Neural progenitor cell (in vitro differentiated cells): ENCODE results near the gene GNG7.

ENCODE experiments used
- EZH2phosphoT487 ChIP-seq: fragments of 200-600 bp; sonication (generic); IDR thresholded peaks from 2 replicates; pipeline ENCODE4 v1.6.1; 2017; ENCODE audit warnings: antibody characterized with exemption
- TF ChIP-seq, protein P1 (sequence below): fragments of 200-600 bp; sonication (generic); IDR thresholded peaks from 2 replicates; pipeline ENCODE4 v1.5.1; 2017; ENCODE audit warnings: antibody characterized with exemption, mild to moderate bottlenecking

DNA sequence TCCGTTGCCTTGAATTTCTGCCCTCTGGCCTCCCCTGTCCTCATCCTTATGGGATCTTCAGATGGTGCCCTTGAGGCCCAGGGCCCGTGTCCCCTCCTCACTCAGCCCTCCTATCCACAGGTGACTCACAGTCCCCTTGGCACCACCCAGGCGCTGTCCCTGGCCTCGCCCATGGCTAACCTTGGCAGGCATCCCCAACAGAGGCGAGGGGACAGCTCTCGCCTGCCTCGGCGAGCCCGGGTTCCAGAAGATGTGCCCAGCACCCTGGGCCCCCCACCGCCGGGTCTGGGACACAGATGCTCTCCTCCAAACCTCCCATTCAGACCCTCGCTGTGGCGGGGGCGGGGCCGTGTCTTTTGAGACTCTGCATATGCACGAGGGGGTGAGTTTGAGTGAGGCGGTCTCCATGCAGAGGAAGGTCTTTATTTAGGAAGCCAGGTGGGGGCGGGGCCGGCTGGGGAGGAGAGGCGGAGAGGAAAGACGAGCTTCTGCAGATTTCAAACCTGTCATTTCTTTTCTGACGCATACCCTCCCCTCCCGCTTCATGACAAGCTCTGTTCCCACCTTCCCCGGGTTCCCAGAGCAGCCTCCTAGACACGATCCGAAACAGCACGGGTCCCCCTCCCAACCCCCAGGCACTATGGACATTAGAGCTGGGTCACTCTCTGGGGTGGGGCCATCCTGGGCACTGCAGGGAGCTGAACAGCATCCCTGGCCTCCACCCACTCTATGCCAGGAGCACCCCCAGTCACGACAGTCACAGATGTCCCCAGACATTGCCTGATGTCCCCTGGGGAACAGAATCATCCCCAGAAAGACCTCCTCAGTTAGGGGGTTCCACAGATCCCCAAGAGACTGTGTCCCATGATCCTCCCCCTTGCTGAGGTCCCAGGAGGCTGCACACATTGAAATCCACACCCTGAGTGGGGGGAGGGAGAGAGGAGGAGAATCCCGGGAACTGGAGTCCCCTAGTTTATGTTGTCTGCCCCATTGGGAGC, 48.5 kb downstream of the GNG7 start:
- TF ChIP-seq, protein P1, sequence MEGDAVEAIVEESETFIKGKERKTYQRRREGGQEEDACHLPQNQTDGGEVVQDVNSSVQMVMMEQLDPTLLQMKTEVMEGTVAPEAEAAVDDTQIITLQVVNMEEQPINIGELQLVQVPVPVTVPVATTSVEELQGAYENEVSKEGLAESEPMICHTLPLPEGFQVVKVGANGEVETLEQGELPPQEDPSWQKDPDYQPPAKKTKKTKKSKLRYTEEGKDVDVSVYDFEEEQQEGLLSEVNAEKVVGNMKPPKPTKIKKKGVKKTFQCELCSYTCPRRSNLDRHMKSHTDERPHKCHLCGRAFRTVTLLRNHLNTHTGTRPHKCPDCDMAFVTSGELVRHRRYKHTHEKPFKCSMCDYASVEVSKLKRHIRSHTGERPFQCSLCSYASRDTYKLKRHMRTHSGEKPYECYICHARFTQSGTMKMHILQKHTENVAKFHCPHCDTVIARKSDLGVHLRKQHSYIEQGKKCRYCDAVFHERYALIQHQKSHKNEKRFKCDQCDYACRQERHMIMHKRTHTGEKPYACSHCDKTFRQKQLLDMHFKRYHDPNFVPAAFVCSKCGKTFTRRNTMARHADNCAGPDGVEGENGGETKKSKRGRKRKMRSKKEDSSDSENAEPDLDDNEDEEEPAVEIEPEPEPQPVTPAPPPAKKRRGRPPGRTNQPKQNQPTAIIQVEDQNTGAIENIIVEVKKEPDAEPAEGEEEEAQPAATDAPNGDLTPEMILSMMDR = no peak
- no peak for TF ChIP-seq EZH2phosphoT487
